Measurements from ENCODE around the gene TOR1AIP2.

Gene TOR1AIP2

GRCh38 chr1:179911812-179912211 lies 34.2 kb upstream of the TOR1AIP2 start:
- Histone ChIP-seq H3K9me2 (replicated peaks; ENCODE audit: insufficient read depth, low read length) (no peaks in the 10 kb centered on the region), H2AFZ (ENCODE audit: low read depth, low read length, severe bottlenecking) (no peak overlapping the region), H3K9me3 (ENCODE audit: insufficient read depth, low read length) (no peaks in the 10 kb centered on the region), H3K4me2 (ENCODE audit: low read depth, low read length, poor library complexity, severe bottlenecking) (no peak overlapping the region), H3K27ac (ENCODE audit: low read depth, low read length) (no peak overlapping the region), H3K79me2 (ENCODE audit: insufficient read depth, low read length) (no peaks in the 10 kb centered on the region), H3K9ac (ENCODE audit: low read length) (no peak overlapping the region), H4K20me1 (ENCODE audit: low read depth, low read length) (no peaks in the 10 kb centered on the region; the same call in 1 of the 2 replicates), H3F3A (ENCODE audit: insufficient read depth) (no peaks in the 10 kb centered on the region), H3K36me3 (ENCODE audit: low read length) (peaks cover 6% of the 10 kb centered on the region; the same call in 1 of the 2 replicates), H3K27me3 (ENCODE audit: low read length) (no peaks in the 10 kb centered on the region), H3K4me3 (ENCODE audit: insufficient read depth, low read length, poor library complexity, severe bottlenecking) (no peak overlapping the region)
- TF ChIP-seq CTCF (IDR thresholded peaks at IDR 0.05; ENCODE audit: insufficient read depth, low read length, poor library complexity, severe bottlenecking) (no peak), EZH2phosphoT487 (conservative IDR thresholded peaks at IDR 0.05; ENCODE audit: low read length) (no peak)

GRCh38 chr1:179910934-179911333 lies 33.3 kb upstream of the TOR1AIP2 start:
- H3K9ac ChIP-seq (ENCODE audit: low read length) = no peak overlapping the region
- TF ChIP-seq CTCF (IDR thresholded peaks at IDR 0.05; ENCODE audit: insufficient read depth, low read length, poor library complexity, severe bottlenecking) = no peak
- no peak for TF ChIP-seq EZH2phosphoT487 (conservative IDR thresholded peaks at IDR 0.05; ENCODE audit: low read length)
- H3K36me3 ChIP-seq (ENCODE audit: low read length) = peaks cover 6% of the 10 kb centered on the region; the same call in 1 of the 2 replicates
- H3K27ac ChIP-seq (ENCODE audit: low read depth, low read length) = no peak overlapping the region
- H3K4me2 ChIP-seq (ENCODE audit: low read depth, low read length, poor library complexity, severe bottlenecking) = no peak overlapping the region
- H3K9me2 ChIP-seq (replicated peaks; ENCODE audit: insufficient read depth, low read length) = no peaks in the 10 kb centered on the region
- no peaks in the 10 kb centered on the region for H3K9me3 ChIP-seq (ENCODE audit: insufficient read depth, low read length)
- H2AFZ ChIP-seq (ENCODE audit: low read depth, low read length, severe bottlenecking) = no peak overlapping the region
- H3K27me3 ChIP-seq (ENCODE audit: low read length) = no peaks in the 10 kb centered on the region
- no peaks in the 10 kb centered on the region for H3K79me2 ChIP-seq (ENCODE audit: insufficient read depth, low read length)
- no peaks in the 10 kb centered on the region; the same call in 1 of the 2 replicates for H4K20me1 ChIP-seq (ENCODE audit: low read depth, low read length)
- no peak overlapping the region for H3K4me3 ChIP-seq (ENCODE audit: insufficient read depth, low read length, poor library complexity, severe bottlenecking)
- no peaks in the 10 kb centered on the region for H3F3A ChIP-seq (ENCODE audit: insufficient read depth)

- Histone ChIP-seq H3K9me3 (ENCODE audit: insufficient read depth, low read length) (no peaks in the 10 kb centered on the region), H3K9ac (ENCODE audit: low read length) (no peak overlapping the region), H3F3A (ENCODE audit: insufficient read depth) (peaks cover 16% of the 10 kb centered on the region), H3K79me2 (ENCODE audit: insufficient read depth, low read length) (no peaks in the 10 kb centered on the region), H3K27me3 (ENCODE audit: low read length) (no peaks in the 10 kb centered on the region), H3K27ac (ENCODE audit: low read depth, low read length) (no peak overlapping the region), H3K36me3 (ENCODE audit: low read length) (peaks cover 15% of the 10 kb centered on the region), H3K4me2 (ENCODE audit: low read depth, low read length, poor library complexity, severe bottlenecking) (no peak overlapping the region), H3K4me3 (ENCODE audit: insufficient read depth, low read length, poor library complexity, severe bottlenecking) (no peak overlapping the region), H4K20me1 (ENCODE audit: low read depth, low read length) (no peaks in the 10 kb centered on the region), H2AFZ (ENCODE audit: low read depth, low read length, severe bottlenecking) (no peak overlapping the region), H3K9me2 (replicated peaks; ENCODE audit: insufficient read depth, low read length) (no peaks in the 10 kb centered on the region)
- no peak for TF ChIP-seq CTCF (IDR thresholded peaks at IDR 0.05; ENCODE audit: insufficient read depth, low read length, poor library complexity, severe bottlenecking)
- no peak for TF ChIP-seq EZH2phosphoT487 (conservative IDR thresholded peaks at IDR 0.05; ENCODE audit: low read length)
Observed at GRCh38 chr1:179889589-179889988, 12.0 kb upstream of the TOR1AIP2 start.

Data from SU-DHL-6 (cell line).